IPS DF 6.9 (cell line): ENCODE measurements around the gene AAMDC.
"Not testable (repeated sequence)": the region's sequence is repeated elsewhere in the genome, so short reads cannot be mapped to it uniquely, and the experiment has no call there.

Experiments used
- DNase-seq: peaks from one replicate; pipeline ENCODE4 v3.0.0-alpha.2; 2013; ENCODE audit warnings: low read depth, low spot score
- H3K27ac ChIP-seq: one replicate; pipeline ENCODE4 v1.5.1; 2013; ENCODE audit warnings: low read length, control low read depth
- H3K27me3 ChIP-seq: 2 replicates; pipeline ENCODE4 v1.6.1; 2013; ENCODE audit warnings: mild to moderate bottlenecking, low read length; ENCODE audit not compliant: control insufficient read depth, insufficient read depth
- H3K36me3 ChIP-seq: 2 replicates; pipeline ENCODE4 v1.6.1; 2013; ENCODE audit warnings: low read length; ENCODE audit not compliant: control insufficient read depth, insufficient read depth
- H3K4me1 ChIP-seq: 2 replicates; pipeline ENCODE4 v1.6.1; 2013; ENCODE audit warnings: low read length; ENCODE audit not compliant: control insufficient read depth, insufficient read depth
- H3K4me3 ChIP-seq: 2 replicates; pipeline ENCODE4 v1.5.1; 2013; ENCODE audit warnings: mild to moderate bottlenecking, low read length
- H3K9me3 ChIP-seq: 2 replicates; pipeline ENCODE4 v1.6.1; 2013; ENCODE audit warnings: low read length, inconsistent platforms; ENCODE audit not compliant: control insufficient read depth, insufficient read depth
- WGBS: extraction: QIAGEN DNeasy Blood & Tissue Kit; methylation state at CpG from one replicate; pipeline ENCODE4 v1.1.7; 2013; ENCODE audit warnings: mixed read lengths, missing lambda C conversion rate; ENCODE audit not compliant: insufficient read length, insufficient coverage; 5-methylcytosine and 5-hydroxymethylcytosine counted together

Gene AAMDC

GRCh38 chr11:77882396-77882795, 61.5 kb downstream of the AAMDC start:
- Histone ChIP-seq H3K4me3 (no peak overlapping the region), H3K27me3 (no peaks in the 10 kb centered on the region), H3K36me3 (no peaks in the 10 kb centered on the region; the same call in 1 of the 2 replicates), H3K27ac (no peak overlapping the region), H3K9me3 (no peaks in the 10 kb centered on the region), H3K4me1 (no peaks in the 10 kb centered on the region)
- DNase-seq: no peak
- WGBS: no CpG with 5 or more reads among the region's 3 CpGs

GRCh38 chr11:77883775-77884174, 62.8 kb downstream of the AAMDC start:
- DNase-seq: no peak
- Histone ChIP-seq H3K9me3 (no peaks in the 10 kb centered on the region), H3K27ac (no peak overlapping the region), H3K27me3 (no peaks in the 10 kb centered on the region), H3K4me1 (no peaks in the 10 kb centered on the region), H3K36me3 (no peaks in the 10 kb centered on the region; the same call in 1 of the 2 replicates), H3K4me3 (no peak overlapping the region)
- no CpG with 5 or more reads among the region's 5 CpGs for WGBS

GRCh38 chr11:77884186-77884828, 63.4 kb downstream of the AAMDC start:
- Histone ChIP-seq H3K27ac (no peak overlapping the region), H3K4me1 (no peaks in the 10 kb centered on the region), H3K36me3 (no peaks in the 10 kb centered on the region; the same call in 1 of the 2 replicates), H3K27me3 (no peaks in the 10 kb centered on the region), H3K9me3 (no peaks in the 10 kb centered on the region), H3K4me3 (no peak overlapping the region)
- DNase-seq: no peak
- WGBS: no CpG with 5 or more reads among the region's 6 CpGs

- Histone ChIP-seq H3K4me3 (no peak overlapping the region), H3K4me1 (no peaks in the 10 kb centered on the region), H3K9me3 (no peaks in the 10 kb centered on the region), H3K27me3 (no peaks in the 10 kb centered on the region), H3K27ac (no peak overlapping the region), H3K36me3 (no peaks in the 10 kb centered on the region; the same call in 1 of the 2 replicates)
- no CpG with 5 or more reads among the region's 6 CpGs for WGBS
- DNase-seq: no peak
Observed at GRCh38 chr11:77884829-77885190, 63.9 kb downstream of the AAMDC start.

GRCh38 chr11:77886401-77886800, 65.5 kb downstream of the AAMDC start:
- DNase-seq: no peak
- Histone ChIP-seq H3K36me3 (no peaks in the 10 kb centered on the region; the same call in 1 of the 2 replicates), H3K27me3 (no peaks in the 10 kb centered on the region)

GRCh38 chr11:77889045-77889444, 68.1 kb downstream of the AAMDC start:
- H3K27ac ChIP-seq, DNase-seq, H3K4me1 ChIP-seq, H3K27me3 ChIP-seq, H3K36me3 ChIP-seq, H3K4me3 ChIP-seq, H3K9me3 ChIP-seq: not testable (repeated sequence)
- WGBS: no CpG with 5 or more reads among the region's 5 CpGs

More at GRCh38 chr11:77886401-77886800, 65.5 kb downstream of the AAMDC start:
- no CpG with 5 or more reads among the region's 18 CpGs for WGBS
- Histone ChIP-seq H3K4me3 (no peak overlapping the region), H3K27ac (no peak overlapping the region), H3K4me1 (no peaks in the 10 kb centered on the region), H3K9me3 (no peaks in the 10 kb centered on the region)

GRCh38 chr11:77890100-77890614, 69.2 kb downstream of the AAMDC start:
- H3K9me3 ChIP-seq, DNase-seq, H3K4me1 ChIP-seq, H3K27me3 ChIP-seq, H3K27ac ChIP-seq, H3K36me3 ChIP-seq, H3K4me3 ChIP-seq: not testable (repeated sequence)

- not testable (repeated sequence) for H3K27ac ChIP-seq, DNase-seq, H3K27me3 ChIP-seq, H3K36me3 ChIP-seq, H3K4me3 ChIP-seq, H3K4me1 ChIP-seq, H3K9me3 ChIP-seq
- no CpG with 5 or more reads among the region's 4 CpGs for WGBS
Observed at GRCh38 chr11:77890619-77891056, 69.7 kb downstream of the AAMDC start.

- no CpG with 5 or more reads among the region's 7 CpGs for WGBS
- H3K4me1 ChIP-seq, H3K4me3 ChIP-seq, H3K36me3 ChIP-seq, H3K27me3 ChIP-seq, H3K27ac ChIP-seq, DNase-seq, H3K9me3 ChIP-seq: not testable (repeated sequence)
Observed at GRCh38 chr11:77891256-77891655, 70.3 kb downstream of the AAMDC start.

GRCh38 chr11:77891703-77892102, 70.8 kb downstream of the AAMDC start:
- not testable (repeated sequence) for H3K36me3 ChIP-seq, H3K27me3 ChIP-seq, H3K4me3 ChIP-seq, DNase-seq, H3K9me3 ChIP-seq, H3K27ac ChIP-seq, H3K4me1 ChIP-seq
- no CpG with 5 or more reads among the region's 4 CpGs for WGBS

GRCh38 chr11:77894949-77895348, 74.0 kb downstream of the AAMDC start:
- H3K4me1 ChIP-seq, H3K9me3 ChIP-seq, H3K4me3 ChIP-seq, H3K27ac ChIP-seq, H3K27me3 ChIP-seq, DNase-seq, H3K36me3 ChIP-seq: not testable (repeated sequence)
- WGBS: no CpG with 5 or more reads among the region's 1 CpG
